ENCODE results near the gene DPY19L3.
"Not testable (repeated sequence)": the region's sequence is repeated elsewhere in the genome, so short reads cannot be mapped to it uniquely, and the experiment has no call there.

Gene DPY19L3, protein sequence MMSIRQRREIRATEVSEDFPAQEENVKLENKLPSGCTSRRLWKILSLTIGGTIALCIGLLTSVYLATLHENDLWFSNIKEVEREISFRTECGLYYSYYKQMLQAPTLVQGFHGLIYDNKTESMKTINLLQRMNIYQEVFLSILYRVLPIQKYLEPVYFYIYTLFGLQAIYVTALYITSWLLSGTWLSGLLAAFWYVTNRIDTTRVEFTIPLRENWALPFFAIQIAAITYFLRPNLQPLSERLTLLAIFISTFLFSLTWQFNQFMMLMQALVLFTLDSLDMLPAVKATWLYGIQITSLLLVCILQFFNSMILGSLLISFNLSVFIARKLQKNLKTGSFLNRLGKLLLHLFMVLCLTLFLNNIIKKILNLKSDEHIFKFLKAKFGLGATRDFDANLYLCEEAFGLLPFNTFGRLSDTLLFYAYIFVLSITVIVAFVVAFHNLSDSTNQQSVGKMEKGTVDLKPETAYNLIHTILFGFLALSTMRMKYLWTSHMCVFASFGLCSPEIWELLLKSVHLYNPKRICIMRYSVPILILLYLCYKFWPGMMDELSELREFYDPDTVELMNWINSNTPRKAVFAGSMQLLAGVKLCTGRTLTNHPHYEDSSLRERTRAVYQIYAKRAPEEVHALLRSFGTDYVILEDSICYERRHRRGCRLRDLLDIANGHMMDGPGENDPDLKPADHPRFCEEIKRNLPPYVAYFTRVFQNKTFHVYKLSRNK

DNA sequence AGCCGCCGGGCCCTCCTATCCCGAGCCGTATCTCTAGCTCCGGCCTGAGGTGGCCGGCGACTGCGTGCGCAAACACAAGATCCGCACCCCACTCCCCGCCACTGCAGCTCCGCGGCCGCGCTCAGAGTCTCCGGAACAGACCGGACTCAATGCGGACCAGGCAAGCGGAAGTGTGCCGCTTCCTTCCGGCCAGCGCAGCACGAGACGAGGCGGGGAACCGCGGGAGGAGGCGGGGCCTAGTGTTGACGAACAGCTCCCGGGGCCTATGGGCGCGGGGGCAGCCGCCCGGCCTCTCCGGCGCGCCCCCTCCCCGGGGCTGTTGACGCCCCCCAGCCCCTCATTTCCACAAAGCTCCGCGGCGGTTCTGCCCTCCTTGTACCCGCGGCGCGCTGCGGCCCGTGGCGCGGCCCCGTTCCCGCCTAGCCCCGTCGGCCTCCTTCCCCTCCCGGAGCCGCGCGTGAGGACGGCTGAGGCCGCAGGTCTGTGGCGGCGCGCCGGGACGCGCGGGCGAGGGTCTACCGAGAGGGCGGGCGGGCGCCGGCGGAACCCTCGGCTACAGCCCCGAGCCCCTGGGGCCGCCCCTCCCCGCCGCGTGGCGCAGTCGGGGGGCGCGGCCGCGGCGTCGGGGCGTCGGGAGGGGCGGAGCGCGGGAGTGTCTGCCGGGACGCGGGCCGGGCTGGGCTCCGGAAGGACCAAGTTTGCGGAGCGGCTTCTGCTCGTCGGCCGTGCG lies at the start of gene DPY19L3:
TSS of gene DPY19L3 (plus strand) at position 340 of the 730 bp plus-strand sequence. CDS start 2,484 bp downstream, outside the sequence.
- peak; percentile 84 for DNase-seq (ENCODE audit: low read depth)

DNA sequence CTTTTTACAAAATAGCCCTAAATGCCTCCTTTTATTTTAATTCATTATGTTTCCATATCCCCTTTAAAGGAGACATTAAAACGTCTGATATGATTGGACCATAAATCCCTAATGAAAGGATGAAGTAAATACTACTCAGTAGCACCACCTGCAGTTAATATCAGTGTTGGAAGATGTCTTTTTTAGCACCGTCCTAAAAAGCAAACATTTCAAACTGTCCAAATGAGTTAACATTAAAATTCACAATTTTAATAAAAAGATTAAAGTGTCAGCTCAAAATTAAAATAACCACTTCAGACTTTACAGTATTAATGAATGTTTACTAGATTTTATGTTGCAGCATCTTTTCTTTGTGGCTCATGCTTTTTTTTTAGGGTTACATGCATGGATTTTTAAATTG lies 47.9 kb upstream of the DPY19L3 start:
- no peak for DNase-seq (ENCODE audit: low read depth)

DNA sequence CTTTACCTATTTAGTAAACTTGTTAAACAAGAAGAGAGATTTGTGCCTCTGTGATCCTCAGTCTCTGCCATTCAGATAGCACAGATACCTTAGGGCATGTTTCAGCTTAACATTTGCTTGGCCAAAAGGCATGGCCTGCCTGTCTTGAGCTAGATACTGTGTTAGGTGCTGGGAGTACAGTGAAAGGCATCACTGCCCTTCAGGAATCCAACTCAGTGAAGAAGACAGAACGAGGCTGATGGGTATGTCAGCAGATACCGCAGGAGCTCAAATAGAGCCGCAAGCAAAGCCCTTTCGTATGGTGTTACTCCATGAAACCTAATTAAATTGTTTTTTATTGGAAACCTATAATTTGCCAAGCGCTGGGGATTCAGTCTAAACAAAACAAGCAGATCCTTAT lies 47.2 kb upstream of the DPY19L3 start:
- no peak for DNase-seq (ENCODE audit: low read depth)

DNA sequence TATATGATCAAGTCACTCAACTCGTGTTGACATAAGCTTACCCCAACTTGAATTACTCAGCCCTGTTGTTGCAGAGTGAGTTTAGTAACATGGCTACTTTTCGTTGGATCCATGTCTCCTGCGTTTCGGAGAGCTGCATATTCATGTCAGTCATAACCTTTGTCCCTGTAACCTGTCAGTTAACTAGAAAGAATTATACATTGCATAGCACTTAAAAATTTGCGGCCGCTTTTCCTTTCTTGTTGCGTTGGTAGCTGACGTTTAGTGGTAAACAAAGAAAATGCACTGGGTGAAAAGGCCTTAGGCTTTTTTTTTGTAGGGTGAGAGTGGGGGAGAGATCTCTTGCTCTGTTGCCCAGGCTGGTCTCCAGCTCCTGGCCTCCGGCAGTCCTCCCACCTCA lies 46.0 kb upstream of the DPY19L3 start:
- DNase-seq (ENCODE audit: low read depth), result no peak

DNA sequence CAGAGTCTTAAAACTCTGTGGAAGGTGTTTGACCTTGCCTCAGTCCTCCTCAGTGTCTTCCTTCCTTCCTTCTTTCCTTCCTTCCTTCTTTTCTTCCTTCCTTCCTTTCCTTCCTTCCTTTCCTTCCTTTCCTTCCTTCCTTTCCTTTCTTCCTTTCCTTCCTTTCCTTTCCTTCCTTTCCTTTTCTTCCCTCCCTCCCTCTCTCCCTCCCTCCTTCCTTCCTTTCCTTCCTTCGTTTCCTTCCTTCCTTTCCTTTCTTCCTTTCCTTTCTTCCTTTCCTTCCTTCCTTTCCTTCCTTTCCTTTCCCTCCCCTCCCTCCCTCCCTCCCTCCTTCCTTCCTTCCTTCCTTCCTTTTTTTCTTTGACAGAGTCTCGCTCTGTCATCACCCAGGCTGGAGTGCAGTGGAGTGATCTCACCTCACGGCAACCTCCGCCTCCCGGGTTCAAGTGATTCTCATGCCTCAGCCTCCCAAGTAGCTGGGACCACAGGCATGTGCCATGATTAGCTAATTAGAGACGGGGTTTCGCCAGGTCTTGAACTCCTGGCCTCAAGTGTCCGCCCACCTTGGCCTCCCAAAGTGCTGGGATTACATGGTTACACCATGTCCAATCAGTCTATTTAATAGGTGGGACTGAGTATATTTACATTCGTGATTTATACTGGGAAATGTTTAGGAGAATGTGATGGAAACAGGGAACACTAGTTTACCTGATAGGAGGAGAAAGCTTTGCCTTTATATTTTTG lies 43.8 kb upstream of the DPY19L3 start:
- DNase-seq (ENCODE audit: low read depth), result no peak

DNA sequence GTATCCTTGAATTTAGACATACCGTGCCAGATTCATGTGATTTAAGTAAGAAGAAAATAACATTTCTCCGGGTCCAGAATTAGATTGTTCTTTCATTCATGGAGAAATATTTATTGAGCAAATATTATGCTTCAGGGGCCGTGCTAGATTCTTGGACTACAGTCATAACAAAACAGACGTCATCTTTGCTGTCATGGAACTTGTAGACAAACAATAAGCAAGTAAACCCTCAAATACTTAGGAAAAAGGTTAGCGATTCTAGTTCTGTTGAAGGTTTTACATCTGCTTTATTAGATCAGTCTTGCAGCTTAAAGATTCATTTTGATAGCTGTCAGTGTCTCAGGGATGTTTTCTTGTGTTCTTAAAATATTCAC lies 43.3 kb upstream of the DPY19L3 start:
- no peak for DNase-seq (ENCODE audit: low read depth)

DNA sequence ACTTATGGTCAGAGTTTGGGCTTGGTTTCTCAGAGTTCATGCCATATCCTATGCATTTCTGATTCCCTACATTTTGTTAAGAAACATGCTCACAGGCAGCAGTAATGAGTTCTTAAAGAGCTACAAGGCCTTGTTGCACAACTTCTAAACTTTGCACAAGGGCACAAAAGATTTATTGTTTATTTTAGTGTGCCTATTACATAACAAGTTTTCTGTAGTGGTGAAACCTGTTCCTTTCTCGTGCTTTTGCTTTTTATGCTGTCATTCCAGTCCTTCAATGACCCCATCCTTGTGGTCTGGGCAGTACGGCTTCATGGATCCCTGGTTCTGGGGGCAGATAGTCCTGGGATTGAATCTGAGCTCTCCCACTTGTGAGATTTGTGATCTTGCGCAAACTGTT lies 42.4 kb upstream of the DPY19L3 start:
- no peak for DNase-seq (ENCODE audit: low read depth)

DNA sequence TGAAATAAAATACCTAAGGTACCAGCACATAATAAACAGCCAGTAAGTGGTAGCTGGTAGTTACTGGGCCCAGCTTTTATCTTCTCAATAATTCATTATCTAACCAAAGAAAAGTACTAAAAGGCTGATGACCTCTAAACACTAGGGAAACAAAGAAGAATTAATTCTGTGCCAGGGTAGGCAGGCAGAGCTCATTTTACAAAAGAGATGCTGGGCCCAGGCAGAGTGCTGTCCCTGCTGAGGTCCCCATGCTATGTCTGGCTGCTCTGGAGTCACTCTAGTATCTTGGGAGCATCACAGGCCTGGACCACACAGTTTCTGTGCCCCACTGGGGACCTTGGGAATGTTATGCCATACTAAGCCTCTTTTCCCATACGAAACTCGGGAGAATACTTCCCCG lies 41.9 kb upstream of the DPY19L3 start:
- no peak for DNase-seq (ENCODE audit: low read depth)

DNA sequence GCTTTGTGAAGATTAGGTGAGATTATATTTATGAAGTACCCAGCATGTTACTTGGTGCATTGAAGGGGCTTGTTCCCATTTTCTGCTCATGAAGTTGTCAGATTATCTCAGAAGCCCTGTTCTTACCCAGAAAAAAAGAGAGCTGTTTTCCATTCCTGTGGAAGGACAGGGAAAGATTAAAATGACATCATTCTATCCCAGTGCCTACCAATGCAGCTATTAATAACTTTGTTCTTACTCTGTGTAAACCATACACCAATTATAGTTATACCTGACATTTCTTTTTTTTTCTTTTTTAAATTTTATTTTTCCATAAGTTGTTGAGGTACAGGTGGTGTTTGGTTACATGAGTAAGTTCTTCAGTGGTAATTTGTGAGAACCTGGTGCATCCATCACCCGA lies 41.5 kb upstream of the DPY19L3 start:
- no peak for DNase-seq (ENCODE audit: low read depth)

DNA sequence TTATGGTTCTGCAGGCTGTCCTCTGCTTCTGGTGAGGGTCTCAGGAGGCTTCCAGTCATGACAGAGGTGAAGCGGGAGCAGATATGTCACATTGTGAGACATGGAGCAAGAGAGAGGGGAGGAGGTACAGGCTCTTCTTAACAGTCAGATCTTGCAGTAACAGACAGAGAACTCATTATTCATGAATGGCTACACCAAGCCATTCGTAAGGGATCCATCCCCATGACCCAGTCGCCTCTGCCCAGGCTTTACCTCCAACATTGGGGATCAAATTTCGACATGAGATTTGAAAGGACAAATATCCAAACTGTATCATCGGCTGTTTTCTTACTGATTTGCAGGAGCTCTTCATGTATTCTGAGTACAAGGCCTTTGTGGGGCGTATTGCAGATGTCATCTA lies 38.5 kb upstream of the DPY19L3 start:
- no peak for DNase-seq (ENCODE audit: low read depth)

DNA sequence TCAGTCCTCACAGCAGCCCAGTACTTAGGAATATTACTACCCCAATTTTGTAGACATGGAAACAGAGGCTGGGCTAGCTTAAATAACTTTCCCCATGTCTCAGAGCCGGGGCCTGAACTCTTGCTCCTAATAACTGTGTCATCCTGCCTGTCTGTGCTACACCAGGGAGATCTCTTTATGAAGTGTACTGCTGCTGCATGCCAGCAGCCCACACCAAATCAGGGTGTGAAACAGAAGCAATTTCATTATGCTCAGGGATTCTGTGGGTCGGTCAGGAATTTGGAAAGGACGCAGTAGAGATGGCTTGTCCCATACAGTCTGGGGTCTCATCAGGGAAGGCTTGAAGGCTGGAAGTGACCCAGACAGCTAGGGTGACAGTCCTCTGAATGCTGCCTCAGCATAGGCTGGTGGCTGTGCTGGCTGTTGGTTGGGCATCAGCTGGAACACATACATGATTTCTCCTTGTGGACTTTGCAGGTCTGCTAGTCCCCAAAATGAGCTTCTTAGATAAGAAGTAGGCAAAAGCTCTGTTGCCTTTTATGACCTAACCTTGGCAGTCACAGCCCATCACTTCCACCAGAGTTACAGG lies 37.5 kb upstream of the DPY19L3 start:
- DNase-seq (ENCODE audit: low read depth), result no peak

DNA sequence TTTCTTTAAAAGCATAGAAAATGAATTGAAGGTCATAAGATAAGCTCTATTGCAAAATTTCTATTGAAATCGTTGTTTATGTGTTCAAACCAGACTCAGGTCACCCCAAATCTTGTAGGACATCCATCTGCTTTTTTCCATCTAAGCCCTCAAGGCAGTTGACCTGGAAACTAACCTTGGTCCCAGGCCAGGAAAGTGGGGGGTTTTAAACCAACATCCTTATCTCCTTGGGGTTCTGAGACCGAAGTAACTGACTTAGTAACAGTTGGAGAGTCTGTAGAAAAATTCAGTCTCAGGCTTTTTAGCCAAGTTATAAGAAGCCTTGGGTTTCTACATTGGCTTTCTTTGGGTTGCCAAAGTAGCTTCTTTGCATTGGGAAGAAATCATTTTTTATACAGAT lies 36.8 kb upstream of the DPY19L3 start:
- no peak for DNase-seq (ENCODE audit: low read depth)

DNA sequence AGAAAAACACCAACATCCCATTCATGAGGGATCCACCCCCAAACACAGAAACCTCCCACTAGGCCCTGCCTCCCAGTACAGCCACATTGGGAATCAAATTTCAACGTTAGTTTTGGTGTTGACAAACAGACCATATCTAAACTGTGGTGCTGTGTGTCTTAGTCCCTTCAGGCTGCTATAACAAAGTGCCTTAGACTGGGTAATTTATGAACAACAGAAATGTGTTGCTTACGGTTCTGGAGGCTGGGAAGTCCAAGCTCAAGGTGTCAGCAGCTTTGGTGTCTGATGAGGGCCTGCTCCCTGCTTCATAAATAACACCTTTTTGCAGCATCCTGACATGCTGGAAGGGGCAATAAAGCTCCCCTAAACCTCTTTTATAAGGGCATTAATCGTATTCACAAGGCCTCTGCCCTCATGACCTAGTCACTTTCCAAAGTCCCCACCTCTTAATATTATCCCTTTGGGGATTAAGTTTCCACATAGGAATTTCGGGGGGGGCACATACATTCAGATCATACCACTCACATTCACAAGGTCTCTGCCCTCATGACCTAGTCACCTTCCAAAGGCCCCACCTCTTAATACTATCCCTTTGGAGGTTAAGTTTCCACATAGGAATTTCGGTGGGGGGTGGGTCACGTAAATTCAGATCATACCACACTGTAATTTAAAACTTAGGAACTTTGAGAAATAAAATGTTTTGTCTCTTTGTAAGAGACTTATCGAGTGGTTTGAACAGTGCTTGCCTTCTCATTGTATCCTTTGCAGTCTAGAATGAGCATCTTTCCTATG lies 32.6 kb upstream of the DPY19L3 start:
- no peak for DNase-seq (ENCODE audit: low read depth)

DNA sequence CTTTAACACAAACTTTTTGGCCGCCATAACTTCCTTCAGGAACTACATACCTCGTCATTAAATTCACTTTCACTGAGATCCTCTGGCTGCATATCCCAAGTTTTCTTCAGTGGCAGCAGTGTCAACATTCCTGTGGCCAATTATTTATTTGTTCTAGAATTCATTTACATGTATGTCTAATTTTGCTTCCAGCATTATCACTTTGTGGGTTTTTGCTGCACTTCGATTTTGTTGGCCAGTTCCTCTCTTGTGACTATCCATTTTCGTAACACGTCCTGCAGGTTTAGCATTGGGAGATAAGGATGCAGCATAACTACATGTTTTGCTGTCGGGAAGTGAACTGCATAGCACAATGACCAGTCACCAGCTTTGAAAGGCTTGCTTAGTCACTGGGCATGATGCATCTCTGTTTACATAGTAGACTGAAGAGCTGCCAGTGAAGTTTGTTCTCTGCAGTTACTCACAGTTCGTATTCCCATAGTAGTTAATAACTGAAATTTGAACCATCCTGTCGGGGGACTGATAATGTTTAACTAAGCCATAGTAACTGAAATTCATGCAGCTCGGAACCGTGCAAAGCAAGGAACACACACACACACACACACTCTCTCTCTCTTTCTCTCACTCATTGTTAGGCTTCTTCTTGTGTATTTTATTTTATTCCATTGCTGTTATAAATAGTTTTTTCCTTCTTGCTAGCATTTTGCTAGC lies 31.8 kb upstream of the DPY19L3 start:
- no peak for DNase-seq (ENCODE audit: low read depth)

DNA sequence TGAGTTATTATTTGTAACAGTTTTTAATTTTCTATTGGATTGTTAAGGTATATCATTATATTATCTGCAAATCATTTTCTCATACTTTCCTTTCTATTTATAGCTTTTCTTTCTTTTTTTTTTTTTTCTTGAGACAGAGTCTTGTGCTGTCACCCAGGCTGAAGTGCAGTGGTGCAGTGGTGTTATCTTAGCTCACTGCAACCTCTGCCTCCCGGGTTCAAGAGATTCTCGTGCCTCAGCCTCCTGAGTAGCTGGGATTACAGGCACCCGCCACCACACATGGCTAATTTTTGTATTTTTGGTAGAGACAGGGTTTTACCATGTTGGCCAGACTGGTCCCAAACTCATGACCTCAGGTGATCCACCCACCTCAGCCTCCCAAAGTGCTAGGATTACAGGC lies 31.2 kb upstream of the DPY19L3 start:
- DNase-seq (ENCODE audit: low read depth), result not testable (repeated sequence)

DNA sequence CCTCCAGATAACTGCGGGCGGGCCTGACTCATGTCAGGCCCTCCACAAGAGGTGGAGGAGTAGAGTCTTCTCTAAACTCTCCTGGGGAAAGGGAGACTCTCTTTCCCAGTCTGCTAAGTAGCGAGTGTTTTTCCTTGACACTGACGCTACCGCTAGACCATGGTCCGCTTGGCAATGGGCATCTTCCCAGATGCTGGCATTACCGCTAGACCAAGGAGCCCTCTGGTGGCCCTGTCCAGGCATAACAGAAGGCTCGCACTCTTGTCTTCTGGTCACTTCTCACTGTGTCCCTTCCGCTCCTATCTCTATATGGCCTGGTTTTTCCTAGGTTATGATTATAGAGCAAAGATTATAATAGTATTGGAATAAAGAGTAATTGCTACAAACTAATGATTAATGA lies 28.5 kb upstream of the DPY19L3 start:
- DNase-seq (ENCODE audit: low read depth), result not testable (repeated sequence)

DNA sequence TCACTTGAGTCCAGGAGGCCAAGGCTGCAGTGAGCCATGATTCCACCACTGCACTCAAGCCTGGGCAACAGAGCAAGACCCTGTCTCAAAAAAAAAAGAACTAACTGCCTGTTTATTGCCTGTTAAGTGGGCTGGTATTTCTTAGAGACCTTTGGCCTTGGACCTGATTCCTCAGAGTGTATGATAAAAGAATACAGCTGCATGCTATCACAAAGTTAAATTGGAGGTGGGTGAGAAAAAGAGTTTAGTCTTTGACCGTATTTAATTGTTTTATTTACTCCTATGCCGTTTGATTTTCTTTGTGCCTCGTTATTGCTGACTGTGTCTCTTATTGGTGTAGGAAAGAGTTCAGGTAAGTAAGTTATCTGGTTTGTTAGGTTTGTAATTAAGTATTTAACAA lies 25.3 kb upstream of the DPY19L3 start:
- no peak for DNase-seq (ENCODE audit: low read depth)

DNA sequence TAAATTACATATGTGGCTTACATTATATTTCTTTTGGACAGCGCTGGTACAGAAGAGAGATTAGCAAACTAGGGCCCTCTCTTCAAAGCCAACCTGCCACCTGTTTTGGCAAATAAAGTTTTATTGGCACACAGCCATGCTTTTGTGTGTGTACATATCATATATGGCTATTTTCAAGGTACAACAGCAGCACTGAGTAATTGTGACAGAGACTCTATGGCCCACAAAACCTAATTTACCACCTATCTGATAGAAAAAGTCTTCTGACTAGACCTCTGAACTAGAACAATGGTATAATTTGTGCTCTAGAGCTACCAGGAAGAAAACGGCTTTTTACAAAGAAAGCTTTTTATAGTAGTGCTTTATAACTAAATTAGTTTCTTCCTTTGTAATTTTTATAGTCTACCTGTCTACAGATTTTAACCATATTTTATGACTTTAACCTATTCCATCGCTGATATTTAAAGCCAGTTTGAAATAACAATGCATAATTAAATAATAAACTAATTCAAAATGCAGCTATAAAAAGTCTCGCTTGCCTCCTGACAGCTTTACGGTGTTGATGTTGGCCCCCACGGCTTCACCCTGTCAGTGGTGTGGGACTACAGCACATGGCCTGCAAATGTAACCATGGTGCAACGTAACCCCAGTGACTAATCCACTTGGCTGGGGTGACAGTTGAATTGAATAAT lies 17.7 kb upstream of the DPY19L3 start:
- no peak for DNase-seq (ENCODE audit: low read depth)

DNA sequence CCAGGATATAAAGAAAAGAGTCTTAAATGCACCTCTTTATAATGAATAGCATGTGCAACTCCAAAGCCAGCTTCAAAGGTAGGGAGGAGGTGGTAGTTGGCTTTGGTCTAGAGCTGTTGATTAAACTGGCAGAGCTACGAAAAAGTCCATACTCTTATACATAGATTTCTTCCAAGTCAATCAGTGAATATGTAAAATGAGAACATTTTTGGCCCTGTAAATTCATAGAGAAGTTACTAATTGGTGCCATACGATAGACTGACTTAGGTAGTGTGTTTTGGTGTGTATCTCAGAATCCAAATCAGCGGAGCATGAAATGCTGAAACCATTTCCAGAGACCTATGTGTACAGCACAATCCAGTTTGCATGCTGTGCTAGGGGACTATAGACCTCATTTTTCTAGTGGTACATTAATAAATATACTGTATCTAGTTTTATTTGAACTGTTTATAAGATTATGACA lies 17.1 kb upstream of the DPY19L3 start:
- DNase-seq (ENCODE audit: low read depth), result no peak

DNA sequence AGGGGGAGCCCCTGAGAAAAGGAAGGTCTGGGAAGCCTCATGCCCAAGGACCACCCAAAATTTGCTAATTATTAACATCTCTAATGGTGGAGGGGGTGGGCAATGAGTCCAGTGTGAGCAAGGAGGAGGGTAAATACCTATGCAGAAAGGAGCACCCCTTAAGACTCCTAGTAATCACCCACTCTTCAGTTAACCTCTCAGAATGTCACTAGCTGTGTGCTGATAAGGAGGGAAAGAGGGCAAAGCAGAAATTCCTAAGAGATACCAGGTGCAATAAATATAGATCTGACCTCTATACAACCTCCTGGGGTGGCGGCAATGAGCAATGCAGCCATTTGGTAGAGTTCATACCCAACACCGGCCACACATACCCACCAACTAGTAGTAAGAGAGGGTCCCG lies 12.7 kb upstream of the DPY19L3 start:
- no peak for DNase-seq (ENCODE audit: low read depth)
